ENCODE data around the gene CELF5.

GRCh38 chr19:3321696-3322095 is 97.2 kb downstream of the CELF5 start:
- TF ChIP-seq, protein P1, sequence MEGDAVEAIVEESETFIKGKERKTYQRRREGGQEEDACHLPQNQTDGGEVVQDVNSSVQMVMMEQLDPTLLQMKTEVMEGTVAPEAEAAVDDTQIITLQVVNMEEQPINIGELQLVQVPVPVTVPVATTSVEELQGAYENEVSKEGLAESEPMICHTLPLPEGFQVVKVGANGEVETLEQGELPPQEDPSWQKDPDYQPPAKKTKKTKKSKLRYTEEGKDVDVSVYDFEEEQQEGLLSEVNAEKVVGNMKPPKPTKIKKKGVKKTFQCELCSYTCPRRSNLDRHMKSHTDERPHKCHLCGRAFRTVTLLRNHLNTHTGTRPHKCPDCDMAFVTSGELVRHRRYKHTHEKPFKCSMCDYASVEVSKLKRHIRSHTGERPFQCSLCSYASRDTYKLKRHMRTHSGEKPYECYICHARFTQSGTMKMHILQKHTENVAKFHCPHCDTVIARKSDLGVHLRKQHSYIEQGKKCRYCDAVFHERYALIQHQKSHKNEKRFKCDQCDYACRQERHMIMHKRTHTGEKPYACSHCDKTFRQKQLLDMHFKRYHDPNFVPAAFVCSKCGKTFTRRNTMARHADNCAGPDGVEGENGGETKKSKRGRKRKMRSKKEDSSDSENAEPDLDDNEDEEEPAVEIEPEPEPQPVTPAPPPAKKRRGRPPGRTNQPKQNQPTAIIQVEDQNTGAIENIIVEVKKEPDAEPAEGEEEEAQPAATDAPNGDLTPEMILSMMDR (IDR thresholded peaks at IDR 0.05) = no peak
- TF ChIP-seq POLR2A (IDR thresholded peaks at IDR 0.05) = no peak

Data from esophagus squamous epithelium (tissue), 4 donors.